ENCODE measurements around the gene SUZ12.
"Not testable (repeated sequence)": the region's sequence is repeated elsewhere in the genome, so short reads cannot be mapped to it uniquely, and the experiment has no call there.

The SUZ12 gene

DNA sequence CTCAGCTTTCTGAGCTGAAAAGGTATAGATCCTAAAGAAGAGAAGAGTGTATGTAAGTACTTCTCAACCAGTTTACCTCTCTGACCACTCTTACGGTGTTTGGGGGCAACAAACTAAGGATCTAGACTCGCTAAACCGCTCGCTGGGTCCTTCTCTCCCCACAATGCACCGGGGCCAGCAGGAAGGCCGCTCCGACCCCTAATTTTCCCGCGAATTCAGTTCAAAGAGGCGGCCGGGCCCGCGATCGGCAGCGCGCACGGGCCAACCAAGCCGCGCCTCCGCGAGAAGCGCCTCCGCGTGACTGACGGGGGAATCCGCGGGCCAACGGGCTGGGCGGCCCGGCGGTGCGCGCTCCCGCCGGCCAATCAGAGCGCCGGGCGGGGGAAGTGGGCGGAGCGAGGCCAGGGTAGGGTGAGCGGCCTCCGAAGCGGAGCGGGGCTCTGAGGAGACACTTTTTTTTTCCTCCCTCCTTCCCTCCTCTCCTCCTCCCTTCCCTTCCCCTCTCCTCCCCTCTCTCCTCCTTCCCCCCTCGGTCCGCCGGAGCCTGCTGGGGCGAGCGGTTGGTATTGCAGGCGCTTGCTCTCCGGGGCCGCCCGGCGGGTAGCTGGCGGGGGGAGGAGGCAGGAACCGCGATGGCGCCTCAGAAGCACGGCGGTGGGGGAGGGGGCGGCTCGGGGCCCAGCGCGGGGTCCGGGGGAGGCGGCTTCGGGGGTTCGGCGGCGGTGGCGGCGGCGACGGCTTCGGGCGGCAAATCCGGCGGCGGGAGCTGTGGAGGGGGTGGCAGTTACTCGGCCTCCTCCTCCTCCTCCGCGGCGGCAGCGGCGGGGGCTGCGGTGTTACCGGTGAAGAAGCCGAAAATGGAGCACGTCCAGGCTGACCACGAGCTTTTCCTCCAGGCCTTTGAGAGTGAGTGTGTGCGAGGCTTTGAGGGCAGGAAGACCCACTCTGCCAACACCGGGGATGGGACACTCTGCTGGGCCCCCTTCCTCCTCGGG is at the start of gene SUZ12:
SUZ12 (plus strand) TSS at position 393 of the 995 bp plus-strand sequence; CDS start at position 633, 240 bp downstream.
- DNase-seq, result peak; percentile 86

DNA sequence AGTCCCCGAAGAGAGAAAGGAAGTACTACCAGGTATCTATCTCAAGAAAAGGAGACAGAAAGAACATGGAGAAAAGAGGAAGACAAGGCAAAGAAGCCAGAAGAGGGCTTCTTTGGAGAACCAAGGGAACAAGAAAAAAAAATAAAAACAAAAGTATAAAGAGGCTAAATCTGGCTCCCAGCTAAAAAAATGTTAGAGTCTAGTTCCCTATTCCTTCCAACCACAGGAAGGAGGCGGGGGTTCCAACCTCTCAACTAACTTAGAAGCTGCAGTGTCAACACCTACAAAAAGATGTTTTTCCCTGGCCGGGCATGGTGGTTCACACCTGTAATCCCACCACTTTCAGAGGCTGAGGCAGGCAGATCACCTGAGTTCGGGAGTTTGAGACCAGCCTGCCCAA is 48.7 kb upstream of the SUZ12 start:
- no peak for DNase-seq

GRCh38 chr17:31900877-31901276 is 35.9 kb upstream of the SUZ12 start:
- no peak for DNase-seq

DNA sequence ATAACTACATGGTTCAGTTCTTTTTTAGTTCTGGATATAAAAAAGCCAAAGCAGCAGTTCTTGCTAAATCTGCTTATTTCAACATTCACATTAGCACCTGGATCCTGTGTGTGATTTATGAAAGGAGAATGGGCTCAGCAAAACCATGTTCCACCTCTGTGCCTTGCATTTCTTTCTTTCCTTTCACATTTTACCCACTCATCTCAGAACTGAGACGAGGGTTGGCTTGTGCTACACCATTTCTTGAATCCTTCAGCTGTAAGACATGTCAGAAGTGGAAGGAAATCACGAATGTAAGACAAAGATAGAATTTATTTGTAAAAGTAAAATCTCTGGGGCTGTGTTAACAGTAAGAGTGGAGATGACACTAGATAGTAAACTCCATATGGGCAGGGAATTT is 34.1 kb upstream of the SUZ12 start:
- no peak for DNase-seq

- DNase-seq, result no peak
These were observed 33.4 kb upstream of the SUZ12 start for GRCh38 chr17:31903401-31903800.

DNA sequence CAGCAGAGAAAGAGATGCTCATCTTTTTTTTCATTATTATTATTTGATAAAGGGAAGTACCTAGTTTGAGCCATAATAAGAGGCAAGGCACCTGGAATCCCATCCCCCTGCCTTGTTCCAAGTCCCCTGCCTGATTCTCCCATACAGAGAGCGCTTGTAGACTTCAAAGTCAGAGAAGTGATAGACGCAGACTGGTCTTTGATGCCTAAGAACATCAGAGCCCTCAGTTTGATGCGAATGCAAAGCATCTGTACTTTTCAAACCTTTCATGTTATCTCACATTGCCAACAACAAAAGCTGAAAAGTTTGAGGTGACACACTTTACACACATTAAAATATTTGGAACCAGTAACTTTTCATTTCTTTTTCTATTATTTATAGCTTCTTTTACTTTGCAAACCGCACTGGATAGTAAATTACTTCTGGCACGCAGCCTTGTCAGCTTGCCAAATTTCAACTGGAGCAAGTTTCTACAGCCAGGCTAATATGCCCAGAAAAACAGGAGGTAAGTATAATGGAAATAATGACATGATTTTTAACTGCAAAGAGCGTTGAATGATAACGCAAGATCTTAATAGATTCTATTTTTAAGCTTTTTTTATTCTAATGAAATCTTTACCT is 29.4 kb upstream of the SUZ12 start:
- DNase-seq, result no peak

DNA sequence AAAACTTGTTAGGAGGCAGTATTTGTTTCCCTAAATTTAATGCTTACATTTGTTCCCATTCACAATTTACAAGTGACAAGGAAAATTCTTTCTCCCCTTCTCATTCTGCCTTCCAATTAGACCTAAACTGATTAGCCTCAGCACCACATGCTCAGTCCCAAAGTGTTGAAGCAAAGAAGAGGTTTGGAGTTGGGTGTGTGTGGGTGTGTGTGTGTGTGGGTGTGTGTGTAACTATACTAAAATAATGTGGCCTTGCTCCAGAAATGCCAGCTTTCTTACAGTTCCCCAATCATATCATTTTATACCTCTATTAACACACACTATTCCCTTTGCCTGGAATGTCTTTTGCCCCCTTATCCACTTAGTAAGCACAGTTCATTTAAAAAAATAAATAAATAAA is 28.4 kb upstream of the SUZ12 start:
- no peak for DNase-seq

DNA sequence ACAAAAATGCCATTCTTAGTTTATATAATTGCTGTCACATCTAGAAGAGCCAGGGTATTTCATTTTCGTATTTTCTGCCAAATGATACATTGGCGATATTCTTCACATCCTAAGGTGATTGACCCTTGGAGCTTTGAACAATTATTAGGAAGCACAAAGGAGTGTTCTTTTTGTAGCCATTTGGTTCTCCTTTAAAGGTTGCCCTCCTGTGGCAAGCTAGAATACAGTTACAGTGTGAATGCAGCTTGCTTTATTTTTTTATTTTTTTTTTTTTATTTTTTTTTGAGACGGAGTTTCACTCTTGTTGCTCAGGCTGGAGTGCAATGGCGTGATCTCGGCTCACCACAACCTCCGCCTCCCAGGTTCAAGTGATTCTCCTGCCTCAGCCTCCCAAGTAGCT is 24.1 kb upstream of the SUZ12 start:
- DNase-seq, result not testable (repeated sequence)

- DNase-seq, result no peak
These were observed 21.2 kb upstream of the SUZ12 start for GRCh38 chr17:31915456-31916100.

GRCh38 chr17:31916491-31917064 is 20.2 kb upstream of the SUZ12 start:
- no peak for DNase-seq

DNA sequence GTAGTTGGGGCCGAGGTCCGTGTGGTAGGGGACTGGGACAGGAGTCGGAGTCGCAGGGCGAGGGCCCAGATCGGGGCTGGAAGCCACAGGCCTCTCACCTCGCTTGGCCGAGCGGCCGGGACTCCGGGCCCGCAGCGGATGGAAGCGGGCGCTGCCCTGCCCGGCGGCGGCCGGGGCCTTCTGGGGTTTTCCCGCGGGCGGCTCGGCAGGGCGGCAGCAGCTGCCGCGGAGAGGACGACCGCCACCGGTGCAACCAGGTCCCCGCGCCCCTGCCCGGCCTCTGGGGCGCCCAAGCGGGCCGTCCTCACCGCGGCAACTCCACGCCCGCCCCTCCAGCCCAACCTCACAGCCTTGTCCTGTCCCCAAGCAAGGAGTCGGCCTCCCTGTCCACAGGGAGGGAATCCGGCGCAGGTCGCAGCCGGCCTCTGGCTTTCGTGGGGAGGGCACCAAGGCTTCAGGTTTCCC is 19.7 kb upstream of the SUZ12 start:
- no peak for DNase-seq

- DNase-seq, result not testable (repeated sequence)
These were observed 19.1 kb upstream of the SUZ12 start for GRCh38 chr17:31917721-31918120.

DNA sequence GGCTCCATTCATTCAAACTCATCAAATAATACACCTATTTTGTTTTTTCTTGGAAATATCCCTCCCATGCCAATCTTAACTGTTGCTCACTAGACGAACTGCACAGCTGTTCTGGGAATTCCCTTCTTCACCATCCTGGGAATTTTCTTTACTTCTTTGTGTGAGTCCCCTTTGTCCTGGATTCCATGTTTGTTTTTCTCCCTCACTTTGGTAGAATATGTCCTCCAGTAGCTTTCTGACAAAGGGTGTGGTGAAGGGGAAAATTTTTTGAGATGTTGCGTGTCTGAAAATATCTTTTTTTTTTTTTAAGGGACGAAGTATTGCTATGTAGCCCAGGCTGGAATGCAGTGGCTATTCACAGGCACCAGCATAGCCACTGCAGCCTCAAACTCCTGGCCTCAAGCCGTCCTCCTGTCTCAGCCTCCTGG is 18.1 kb upstream of the SUZ12 start:
- DNase-seq, result no peak

- peak; percentile 35 for DNase-seq
These were observed 16.8 kb upstream of the SUZ12 start for GRCh38 chr17:31919802-31920525.

DNA sequence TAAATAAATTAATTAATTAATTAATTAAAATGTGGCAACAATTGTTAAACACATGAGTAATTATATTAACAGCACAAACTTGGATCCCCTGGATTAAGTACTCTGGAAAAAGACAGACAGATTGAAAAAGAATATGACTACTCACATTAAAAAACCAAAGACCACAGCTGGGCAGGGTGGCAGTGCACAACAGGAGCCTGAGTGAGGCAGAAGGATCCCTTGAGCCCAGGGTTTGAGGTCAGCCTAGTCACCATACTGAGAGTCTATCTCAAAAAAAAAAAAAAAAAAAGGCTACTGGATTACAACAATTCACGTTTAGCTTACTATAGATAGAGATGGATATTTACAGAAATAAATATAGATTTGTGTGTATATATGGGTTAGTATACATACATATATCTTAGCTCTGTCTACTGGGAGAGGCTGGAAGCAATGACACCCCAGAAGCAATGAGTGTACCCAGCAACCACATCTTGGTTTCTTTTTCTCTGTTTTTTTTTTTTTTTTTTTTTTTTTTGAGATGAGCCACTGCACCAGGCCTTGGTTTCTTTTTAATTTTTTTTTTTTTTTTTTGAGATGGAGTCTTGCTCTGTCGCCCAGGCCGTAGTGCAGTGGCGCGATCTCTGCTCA is 10.6 kb upstream of the SUZ12 start:
- no peak for DNase-seq

- no peak for DNase-seq
These were observed 5.1 kb upstream of the SUZ12 start for GRCh38 chr17:31931756-31932155.

DNA sequence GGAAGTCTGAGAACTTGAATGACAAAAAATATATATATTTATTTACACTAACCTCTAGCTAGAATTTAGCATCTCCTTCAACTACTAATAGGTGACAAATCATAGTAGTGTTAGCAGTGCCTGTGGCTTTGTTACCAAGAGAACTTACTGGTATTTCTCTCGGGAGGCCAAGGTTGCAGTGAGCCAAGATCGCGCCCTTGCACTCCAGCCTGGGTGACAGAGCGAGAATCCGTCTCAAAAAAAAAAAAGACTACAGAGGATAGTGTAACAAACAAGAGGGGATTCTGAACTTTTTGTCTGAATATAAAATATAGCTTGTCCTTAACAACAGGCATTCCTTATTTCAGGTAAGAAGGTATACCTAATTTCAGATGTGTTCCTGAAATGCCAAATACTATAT is 1.3 kb upstream of the SUZ12 start:
- no peak for DNase-seq

DNA sequence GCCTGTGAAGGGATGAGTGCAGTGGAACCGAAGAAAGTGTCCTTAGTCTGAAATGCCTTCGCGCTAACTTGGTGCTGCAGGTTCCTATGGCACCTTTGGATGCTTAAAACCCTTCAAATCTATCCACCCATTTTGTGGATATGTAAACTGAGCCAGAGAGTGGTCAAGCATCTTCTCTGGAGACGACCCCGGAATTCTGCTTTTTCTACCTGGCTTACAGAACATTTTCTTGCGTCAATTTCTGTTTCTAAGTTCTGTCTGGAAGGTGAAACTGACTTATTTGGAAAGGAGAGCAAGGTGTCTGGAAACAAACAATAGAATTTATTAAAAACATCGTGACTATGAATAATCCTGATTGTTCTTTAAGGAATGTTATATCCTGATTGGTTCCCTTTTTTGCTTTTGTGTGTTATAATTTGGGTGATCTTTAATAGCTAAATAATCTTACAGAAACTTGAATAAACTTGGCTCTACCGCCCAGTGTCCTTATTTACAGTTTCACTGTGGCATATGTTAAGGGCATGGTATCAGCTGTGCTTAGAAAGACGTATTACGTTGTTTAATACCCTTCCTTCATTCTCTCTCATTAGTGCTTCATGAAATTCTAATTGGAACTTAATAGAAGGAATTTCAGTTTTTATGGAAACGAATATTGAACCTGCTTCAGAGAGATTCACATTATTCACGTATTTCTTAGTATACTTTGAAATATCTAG is 1.3 kb downstream of the SUZ12 start:
- DNase-seq, result not testable (repeated sequence)

GRCh38 chr17:31941916-31942315 is 5.1 kb downstream of the SUZ12 start:
- DNase-seq, result not testable (repeated sequence)

- DNase-seq, result not testable (repeated sequence)
These were observed 5.6 kb downstream of the SUZ12 start for GRCh38 chr17:31942396-31942795.

GRCh38 chr17:31951953-31952352 is 15.1 kb downstream of the SUZ12 start:
- not testable (repeated sequence) for DNase-seq

Measured in stimulated activated CD4-positive, alpha-beta T cell treated with anti-CD3 and anti-CD28 coated beads, Interleukin-4, amount 100 ng/mL, for 24 hours (primary cell).